ENCODE measurements around the gene IZUMO4. TPM values are rescaled to one million over a fixed set of nuclear protein-coding genes. Genes with fewer than 3 reads are reported as not detected.
A peak's percentile ranks its signal among the peaks of the same experiment; 100 is the strongest.
"Not testable (repeated sequence)": the region's sequence is repeated elsewhere in the genome, so short reads cannot be mapped to it uniquely, and the experiment has no call there.

Gene IZUMO4
- total RNA-seq, 1 experiment from 2014 or later = 1.4 TPM

DNA sequence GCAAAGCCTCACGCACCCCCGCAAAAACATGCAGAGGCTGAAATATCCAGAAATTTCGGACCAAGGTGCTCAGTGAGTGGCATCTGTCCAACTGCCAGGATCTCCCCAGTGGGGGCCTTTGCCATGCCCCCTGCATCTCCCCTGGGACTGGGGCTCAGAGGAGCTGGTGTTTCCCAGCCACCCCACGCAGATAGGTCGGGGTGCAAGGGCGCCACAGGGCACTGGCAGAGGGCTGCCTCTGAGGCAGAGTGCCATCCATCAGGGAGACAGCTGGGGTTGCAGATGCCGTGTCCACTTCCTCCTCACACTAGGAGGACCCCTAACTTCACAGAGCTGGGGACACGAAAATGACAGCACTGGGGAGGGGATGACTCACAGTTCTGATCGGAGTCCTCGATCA is 26.3 kb downstream of the IZUMO4 start:
- no peak for DNase-seq (ENCODE audit: low read depth)

GRCh38 chr19:2123682-2124387 is 27.1 kb downstream of the IZUMO4 start:
- DNase-seq (ENCODE audit: low read depth) = peak; percentile 16

GRCh38 chr19:2126879-2127518 is 30.3 kb downstream of the IZUMO4 start:
- no peak for DNase-seq (ENCODE audit: low read depth)

DNA sequence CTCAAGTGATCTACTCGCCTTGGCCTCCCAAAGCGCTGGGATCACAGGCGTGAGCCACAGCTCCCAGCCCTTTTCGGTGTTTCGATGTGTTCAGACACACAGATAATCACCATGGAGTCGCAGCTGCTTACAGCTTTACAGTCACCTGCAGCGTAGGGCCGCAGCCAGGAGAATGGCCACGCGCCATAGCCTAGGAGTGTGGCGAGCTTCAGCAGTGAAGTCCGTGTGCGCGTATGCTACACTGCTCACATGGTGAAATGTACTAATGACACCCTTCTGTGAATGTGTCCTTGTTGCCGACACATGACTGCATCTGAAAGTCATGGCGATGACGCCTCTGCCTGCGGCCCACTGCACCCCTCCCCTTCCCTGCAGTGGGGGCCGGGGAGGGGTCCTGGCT is 31.0 kb downstream of the IZUMO4 start:
- no peak for DNase-seq (ENCODE audit: low read depth)

DNA sequence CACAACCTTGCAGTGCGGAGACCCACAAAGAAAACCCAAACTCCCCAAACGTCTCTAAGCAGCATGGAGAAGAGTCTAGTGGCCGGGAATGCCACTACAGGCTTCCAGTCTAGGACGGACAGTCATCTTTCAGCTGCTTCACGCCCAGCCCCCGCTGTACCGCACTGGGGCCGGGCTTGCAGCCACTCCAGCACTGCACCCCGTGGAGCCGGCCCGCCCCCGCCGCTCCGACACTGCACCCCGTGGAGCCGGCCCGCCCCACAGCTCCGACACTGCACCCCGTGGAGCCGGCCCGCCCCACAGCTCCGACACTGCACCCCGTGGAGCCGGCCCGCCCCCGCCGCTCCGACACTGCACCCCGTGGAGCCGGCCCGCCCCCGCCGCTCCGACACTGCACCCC is 31.5 kb downstream of the IZUMO4 start:
- not testable (repeated sequence) for DNase-seq (ENCODE audit: low read depth)

DNA sequence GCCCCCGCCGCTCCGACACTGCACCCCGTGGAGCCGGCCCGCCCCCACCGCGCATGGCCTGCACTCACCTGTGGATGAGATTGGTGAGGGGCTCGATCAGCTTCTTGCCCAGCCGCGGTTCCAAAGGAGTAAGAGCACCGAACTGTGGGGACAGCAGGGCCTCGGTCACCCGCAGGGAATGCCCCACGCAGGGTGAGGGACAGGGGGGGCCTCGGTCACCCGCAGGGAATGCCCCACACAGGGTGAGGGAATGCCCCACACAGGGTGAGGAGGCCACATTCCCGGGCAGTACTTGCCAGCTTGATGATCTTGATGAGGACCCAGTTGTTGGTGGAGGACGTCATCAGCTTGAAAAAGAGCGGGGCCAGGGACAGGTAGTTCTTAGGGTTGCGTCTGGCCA is 32.3 kb downstream of the IZUMO4 start:
- DNase-seq (ENCODE audit: low read depth) = no peak

DNA sequence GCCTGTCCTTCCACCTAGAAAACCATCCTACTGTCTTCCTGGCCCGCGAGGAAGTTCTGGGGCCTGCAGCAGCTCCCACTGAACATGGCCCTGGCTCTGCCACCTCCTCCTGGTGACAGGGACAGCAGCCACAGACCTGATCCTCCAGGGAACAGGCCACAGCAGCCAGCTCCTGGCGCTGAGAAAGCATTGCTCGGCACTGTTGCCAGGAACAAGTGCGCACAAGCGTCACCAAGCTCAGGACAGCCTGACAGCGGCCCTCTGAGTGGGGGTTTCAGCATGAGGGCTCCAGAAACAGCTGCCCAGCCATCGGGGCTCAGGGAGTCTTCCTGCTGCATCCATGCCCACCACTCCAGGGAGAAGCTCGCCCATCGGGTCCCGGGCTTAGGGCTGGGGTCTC is 32.8 kb downstream of the IZUMO4 start:
- DNase-seq (ENCODE audit: low read depth) = no peak

- DNase-seq (ENCODE audit: low read depth) = no peak
Observed at GRCh38 chr19:2129892-2130770, 33.4 kb downstream of the IZUMO4 start.

- not testable (repeated sequence) for DNase-seq (ENCODE audit: low read depth)
Observed at GRCh38 chr19:2131012-2131975, 34.6 kb downstream of the IZUMO4 start.

- DNase-seq (ENCODE audit: low read depth) = no peak
Observed at GRCh38 chr19:2132191-2132590, 35.5 kb downstream of the IZUMO4 start.

DNA sequence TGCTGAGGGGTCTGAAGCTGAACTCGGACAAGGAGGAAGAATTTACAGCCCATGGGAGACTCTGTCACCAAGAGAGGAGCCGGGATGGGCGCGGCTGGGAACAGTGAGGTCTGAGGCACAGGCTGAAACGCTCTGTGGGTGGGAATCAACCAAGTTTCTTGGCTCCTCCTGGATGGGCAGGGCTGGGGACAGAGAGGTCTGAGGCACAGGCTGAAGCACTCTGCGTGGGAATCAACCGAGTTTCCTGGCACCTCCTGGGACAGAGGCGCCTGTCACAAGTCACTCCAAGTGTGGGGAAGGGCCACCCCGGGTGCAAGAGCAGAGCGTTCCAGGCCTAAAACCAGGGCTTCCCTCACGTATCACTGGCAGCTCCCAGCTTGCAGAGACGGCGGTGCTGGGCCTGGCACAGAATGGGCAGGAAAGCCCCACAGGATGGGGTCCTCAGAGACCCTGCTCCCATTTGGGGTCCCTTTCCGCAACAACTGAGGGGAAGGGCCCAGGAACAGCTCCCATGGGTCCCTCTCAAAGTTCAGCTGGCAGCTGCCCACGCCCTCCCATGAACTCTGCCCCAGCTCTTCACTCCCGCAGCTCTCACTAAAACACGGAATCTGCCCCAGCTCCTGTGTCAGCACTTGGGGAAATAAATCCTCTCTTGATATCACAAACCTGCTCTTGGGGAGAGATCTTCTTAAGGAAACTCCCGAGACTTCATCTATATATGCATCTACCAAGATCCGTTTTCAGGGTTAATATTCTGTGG is 36.2 kb downstream of the IZUMO4 start:
- no peak for DNase-seq (ENCODE audit: low read depth)

DNA sequence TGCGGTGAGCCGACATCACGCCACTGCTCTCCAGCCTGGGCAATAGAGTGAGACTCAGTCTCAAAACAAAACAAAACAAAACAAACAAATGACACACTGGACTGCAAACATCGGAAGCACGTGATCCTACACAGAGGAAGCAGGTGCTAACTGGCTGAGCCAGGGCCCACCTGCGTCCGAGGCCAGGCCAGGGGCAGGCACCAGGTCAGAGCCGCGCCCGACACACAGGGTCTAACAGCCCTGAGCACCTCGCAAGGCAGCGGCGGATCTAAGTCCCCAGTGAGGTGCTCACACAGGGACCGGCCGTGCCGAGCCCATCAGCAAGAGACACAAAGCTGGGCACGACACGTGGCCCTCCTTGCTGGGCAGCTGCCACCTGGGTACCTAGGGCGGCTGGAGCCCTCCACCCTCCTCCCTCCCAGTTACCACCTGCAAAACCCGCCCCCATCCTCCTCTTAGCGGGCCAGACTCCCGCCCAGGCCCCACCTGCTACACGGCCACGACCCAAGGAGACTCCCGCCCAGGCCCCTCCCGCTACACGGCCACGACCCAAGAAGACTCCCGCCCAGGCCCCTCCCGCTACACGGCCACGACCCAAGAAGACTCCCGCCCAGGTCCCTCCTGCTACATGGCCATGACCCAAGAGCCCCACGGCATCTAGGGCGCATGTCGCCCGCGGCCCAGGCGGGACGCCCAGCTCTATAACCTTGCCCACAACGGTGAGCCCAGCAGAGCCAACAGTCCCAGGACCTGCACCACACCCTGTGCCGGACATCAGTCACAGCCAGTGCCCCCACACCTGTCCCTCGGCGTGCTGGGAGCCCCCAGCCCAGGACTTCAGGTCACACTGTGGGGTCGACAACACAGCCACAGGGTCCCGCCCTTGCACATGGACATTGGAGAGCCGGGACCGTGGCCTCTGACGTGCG is 39.0 kb downstream of the IZUMO4 start:
- no peak for DNase-seq (ENCODE audit: low read depth)

DNA sequence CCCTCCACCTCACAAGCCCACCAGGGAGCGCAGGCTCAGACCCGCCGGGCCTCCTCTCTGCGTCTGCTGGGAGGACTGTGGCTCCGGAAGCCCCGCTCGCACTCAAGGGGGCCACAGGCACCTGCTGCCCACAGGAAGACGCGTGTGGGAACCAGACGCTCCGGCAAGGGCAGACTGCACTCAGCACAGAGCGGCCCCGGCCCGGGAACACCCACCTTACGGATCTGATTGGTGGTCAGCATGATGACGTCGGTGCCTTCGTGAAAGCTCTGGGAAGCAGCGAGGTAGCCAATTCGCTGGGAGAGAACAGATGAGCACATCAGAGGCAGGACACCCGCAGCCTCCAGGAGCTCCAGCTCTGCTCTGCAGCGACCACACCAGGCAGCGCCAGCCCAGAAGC is 40.1 kb downstream of the IZUMO4 start:
- DNase-seq (ENCODE audit: low read depth) = no peak

GRCh38 chr19:2138061-2138728 is 41.5 kb downstream of the IZUMO4 start:
- DNase-seq (ENCODE audit: low read depth) = no peak

GRCh38 chr19:2139385-2140137 is 42.8 kb downstream of the IZUMO4 start:
- no peak for DNase-seq (ENCODE audit: low read depth)

DNA sequence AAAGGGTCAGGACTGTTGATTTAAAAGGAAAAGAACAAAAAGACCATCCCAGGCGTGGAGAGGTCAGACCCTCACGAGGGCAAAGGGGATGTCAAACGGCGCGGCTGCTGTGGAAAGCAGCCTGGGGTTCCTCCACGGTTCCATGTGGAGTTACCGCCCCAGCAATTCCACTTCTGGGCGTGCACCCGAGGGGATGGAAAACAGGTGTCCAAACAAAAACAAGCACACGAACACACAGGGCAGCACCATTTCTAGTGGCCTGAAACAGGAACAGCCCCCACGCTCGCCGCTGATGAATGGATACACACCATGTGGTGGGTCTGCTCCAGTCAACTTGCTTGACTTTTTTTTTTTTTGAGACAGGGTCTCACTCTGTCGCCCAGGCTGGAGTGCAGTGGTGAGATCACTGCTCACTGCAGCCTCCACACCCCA is 43.4 kb downstream of the IZUMO4 start:
- DNase-seq (ENCODE audit: low read depth) = no peak

- no peak for DNase-seq (ENCODE audit: low read depth)
Observed at GRCh38 chr19:2142173-2142829, 45.6 kb downstream of the IZUMO4 start.

DNA sequence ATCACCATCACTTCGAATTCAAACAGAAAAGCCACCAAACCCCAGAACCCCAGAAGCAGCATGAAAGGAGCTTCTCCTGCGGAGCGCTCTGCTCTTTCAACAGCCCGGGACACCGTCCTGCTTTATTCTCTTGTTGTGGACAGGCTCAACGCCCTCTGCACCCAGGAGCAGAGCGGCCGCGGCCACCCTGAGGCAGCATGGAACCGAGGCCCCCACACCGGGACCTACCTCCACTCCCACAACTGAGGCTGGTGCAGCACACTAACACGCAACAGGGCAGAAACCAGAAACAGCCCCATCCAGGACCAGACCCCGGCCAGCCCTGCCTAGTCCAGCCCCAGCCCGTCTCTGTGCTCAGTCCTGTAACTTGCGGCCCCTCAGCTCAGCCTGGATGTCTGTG is 47.5 kb downstream of the IZUMO4 start:
- no peak for DNase-seq (ENCODE audit: low read depth)
